GM19452 (cell line): ENCODE results near the gene SIGLEC7.

Source experiments
- ATAC-seq: cut with Tn5 transposase; IDR thresholded peaks from one replicate; pipeline ENCODE4 v1.9.1; 2021; ENCODE audit not compliant: unreplicated experiment

The SIGLEC7 gene

GRCh38 chr19:51116736-51117286 is 25.3 kb upstream of the SIGLEC7 start:
- no peak for ATAC-seq

GRCh38 chr19:51119101-51119500 is 23.0 kb upstream of the SIGLEC7 start:
- ATAC-seq, result no peak

GRCh38 chr19:51119611-51120010 is 22.5 kb upstream of the SIGLEC7 start:
- ATAC-seq, result no peak

- no peak for ATAC-seq
Observed at GRCh38 chr19:51120160-51120559, 21.9 kb upstream of the SIGLEC7 start.

- ATAC-seq, result no peak
Observed at GRCh38 chr19:51121257-51121656, 20.8 kb upstream of the SIGLEC7 start.

GRCh38 chr19:51122112-51122981 is 19.8 kb upstream of the SIGLEC7 start:
- no peak for ATAC-seq

- ATAC-seq, result no peak
Observed at GRCh38 chr19:51123381-51123800, 18.7 kb upstream of the SIGLEC7 start.

- ATAC-seq, result no peak
Observed at GRCh38 chr19:51123802-51124201, 18.3 kb upstream of the SIGLEC7 start.

- ATAC-seq, result no peak
Observed at GRCh38 chr19:51124216-51124615, 17.9 kb upstream of the SIGLEC7 start.

- ATAC-seq, result no peak
Observed at GRCh38 chr19:51124729-51125128, 17.4 kb upstream of the SIGLEC7 start, which contains the start of gene SIGLEC9. SIGLEC9 (plus strand) TSS chr19:51124906; CDS start chr19:51124975, 69 bp downstream.

GRCh38 chr19:51125421-51126075 is 16.6 kb upstream of the SIGLEC7 start:
- ATAC-seq, result no peak

GRCh38 chr19:51127032-51127431 is 15.1 kb upstream of the SIGLEC7 start:
- ATAC-seq, result no peak

- ATAC-seq, result no peak
Observed at GRCh38 chr19:51127755-51128154, 14.3 kb upstream of the SIGLEC7 start.

- ATAC-seq, result no peak
Observed at GRCh38 chr19:51128227-51128626, 13.9 kb upstream of the SIGLEC7 start.

- no peak for ATAC-seq
Observed at GRCh38 chr19:51129716-51130115, 12.4 kb upstream of the SIGLEC7 start.

GRCh38 chr19:51131780-51132680 is 10.1 kb upstream of the SIGLEC7 start:
- no peak for ATAC-seq

- ATAC-seq, result no peak
Observed at GRCh38 chr19:51135004-51135403, 7.1 kb upstream of the SIGLEC7 start.

GRCh38 chr19:51135986-51136762 is 5.9 kb upstream of the SIGLEC7 start:
- no peak for ATAC-seq

- no peak for ATAC-seq
Observed at GRCh38 chr19:51136851-51137551, 5.1 kb upstream of the SIGLEC7 start.
